Endothelial cell of umbilical vein (primary cell): ENCODE results near the gene HAL. TPM values are rescaled to one million over a fixed set of nuclear protein-coding genes. Genes with fewer than 3 reads are reported as not detected.

ENCODE experiments used
- BruUV-seq: library from RNA; stranded (reverse); fragments of 400-500 nt; replicated peaks from 2 replicates; lab custom pipeline; 2021; lab: Mats Ljungman, UMichigan
- CTCF ChIA-PET: fragments of 300-600, 350-600 bp; sonication (Branson Sonifier 250); formaldehyde crosslinking; loops from one replicate; lab custom pipeline; 2021; ENCODE audit warnings: antibody characterized with exemption, inconsistent platforms; lab: Charles Lee
- POLR2A ChIA-PET: fragments of 300-600, 350-600 bp; sonication (Branson Sonifier 250); formaldehyde crosslinking; loops from one replicate; lab custom pipeline; 2021; ENCODE audit warnings: antibody characterized with exemption, inconsistent platforms; lab: Charles Lee
- DNase-seq: peaks from one replicate; pipeline ENCODE4 v3.0.0-alpha.2; 2011; ENCODE audit warnings: low read depth, low spot score
- FAIRE-seq: peaks from 2 replicates; lab custom pipeline; 2011; peaks lifted over from hg19 to GRCh38; lab: Jason Lieb, UNC
- H2AFZ ChIP-seq: 2 replicates; pipeline ENCODE4 v1.6.0; 2012; ENCODE audit warnings: low read depth, low read length, control low read depth, inconsistent platforms
- H3K27ac ChIP-seq: 2 replicates; pipeline ENCODE4 v1.5.1; 2011; ENCODE audit warnings: low read depth, mild to moderate bottlenecking, control low read depth, low read length, moderate library complexity; ENCODE audit not compliant: insufficient read depth
- H3K27me3 ChIP-seq, 2 experiments: 2 replicates each; pipeline versions ENCODE4 v1.6.0 to v1.6.1; 2011; ENCODE audit warnings: low read length in 2 of 2, mixed read lengths in 1 of 2; ENCODE audit not compliant: control insufficient read depth in 2 of 2, insufficient read depth in 2 of 2
- H3K36me3 ChIP-seq, 2 experiments: 2 replicates in 1 of 2; 3 replicates in 1 of 2; pipeline ENCODE4 v1.5.1; 2011; ENCODE audit warnings: low read length in 2 of 2, mild to moderate bottlenecking in 1 of 2, moderate library complexity in 1 of 2; ENCODE audit not compliant: control insufficient read depth in 2 of 2, insufficient read depth in 2 of 2; ENCODE audit errors: extremely low read depth in 1 of 2
- H3K4me1 ChIP-seq: 3 replicates; pipeline ENCODE4 v1.5.1; 2011; ENCODE audit warnings: mild to moderate bottlenecking, low read length; ENCODE audit not compliant: control insufficient read depth, insufficient read depth; ENCODE audit errors: extremely low read depth
- H3K4me2 ChIP-seq: 2 replicates; pipeline ENCODE4 v1.6.1; 2011; ENCODE audit warnings: low read length, control low read depth, mixed read lengths; ENCODE audit not compliant: insufficient read depth
- H3K4me3 ChIP-seq, 3 experiments: fragments of 200-600 bp in 1 of 3; sonication (generic), shearing (Covaris generic) in 1 of 3; replicated peaks in 1 of 3; 2 replicates each; pipeline ENCODE4 v1.5.1; 2011 to 2016; ENCODE audit warnings: control low read depth in 3 of 3, low read length in 3 of 3, mild to moderate bottlenecking in 2 of 3, inconsistent platforms in 1 of 3, low read depth in 1 of 3, moderate library complexity in 1 of 3; ENCODE audit not compliant: insufficient read depth in 1 of 3
- H3K79me2 ChIP-seq: 2 replicates; pipeline ENCODE4 v1.6.0; 2012; ENCODE audit warnings: low read length, inconsistent platforms; ENCODE audit not compliant: control insufficient read depth, insufficient read depth
- H3K9ac ChIP-seq: replicated peaks from 2 replicates; pipeline ENCODE3; 2011; ENCODE audit warnings: low read length, control low read depth; ENCODE audit not compliant: insufficient read depth; ENCODE audit errors: extremely low read depth
- H3K9me1 ChIP-seq: replicated peaks from 3 replicates; pipeline ENCODE4 v1.6.0; 2011; ENCODE audit warnings: mild to moderate bottlenecking, low read length; ENCODE audit not compliant: control insufficient read depth, insufficient read depth; ENCODE audit errors: extremely low read depth
- H3K9me3 ChIP-seq: replicated peaks from 2 replicates; pipeline ENCODE4 v1.5.1; 2012; ENCODE audit warnings: low read length, inconsistent platforms; ENCODE audit not compliant: control insufficient read depth, insufficient read depth
- H4K20me1 ChIP-seq: replicated peaks from 2 replicates; pipeline ENCODE3; 2011; ENCODE audit warnings: mild to moderate bottlenecking, low read length; ENCODE audit not compliant: control insufficient read depth, insufficient read depth; ENCODE audit errors: extremely low read depth
- CTCF ChIP-seq, 2 donors: IDR thresholded peaks; 1 replicate in 1 of 2; 2 replicates in 1 of 2; pipeline ENCODE4 v1.5.1; 2011; ENCODE audit warnings: low read length in 2 of 2, mild to moderate bottlenecking in 2 of 2, moderate library complexity in 2 of 2, control low read depth in 1 of 2, inconsistent platforms in 1 of 2, low read depth in 1 of 2; ENCODE audit not compliant: insufficient read depth in 1 of 2; ENCODE audit errors: extremely low read depth in 1 of 2
- EZH2 ChIP-seq: IDR thresholded peaks from 2 replicates; pipeline ENCODE4 v1.6.1; 2012; ENCODE audit warnings: borderline replicate concordance, low read depth, mild to moderate bottlenecking, moderate library complexity, low read length, inconsistent platforms; ENCODE audit not compliant: severe bottlenecking
- FOS ChIP-seq: IDR thresholded peaks from 2 replicates; pipeline ENCODE4 v1.6.1; 2011; ENCODE audit warnings: mild to moderate bottlenecking, low read length, moderate library complexity, borderline replicate concordance; ENCODE audit not compliant: insufficient read depth
- GATA2 ChIP-seq: IDR thresholded peaks from 2 replicates; pipeline ENCODE4 v1.7.0; 2011; ENCODE audit warnings: low read depth, mild to moderate bottlenecking, moderate library complexity, mixed read lengths, low read length; ENCODE audit not compliant: insufficient read length, insufficient read depth
- JUN ChIP-seq: IDR thresholded peaks from 2 replicates; pipeline ENCODE4 v1.6.1; 2011; ENCODE audit warnings: borderline replicate concordance, low read depth; ENCODE audit not compliant: insufficient read length, insufficient read depth
- MAX ChIP-seq: IDR thresholded peaks from 2 replicates; pipeline ENCODE4 v1.6.1; 2011; ENCODE audit not compliant: insufficient read depth, insufficient read length
- MYC ChIP-seq: IDR thresholded peaks from one replicate; pipeline ENCODE4 v1.6.1; 2011; ENCODE audit warnings: mild to moderate bottlenecking, low read depth, low read length
- POLR2A ChIP-seq: IDR thresholded peaks from 2 replicates; pipeline ENCODE4 v1.6.1; 2012; ENCODE audit warnings: low read depth, mild to moderate bottlenecking, control low read depth, low read length
- POLR2AphosphoS5 ChIP-seq: IDR thresholded peaks from 2 replicates; pipeline ENCODE4 v1.6.1; 2012; ENCODE audit warnings: low read depth, mild to moderate bottlenecking, control low read depth, low read length, moderate library complexity; ENCODE audit not compliant: insufficient read depth
- dilution Hi-C: fragments of 300-500 bp; cut with MboI; formaldehyde crosslinking; loops from one replicate; pipeline ENCODE4 v1.15.0; 2019; ENCODE audit warnings: low sequenced_read_pairs; ENCODE audit not compliant: extremely low pct_ligation_motif_present
- intact Hi-C: fragments of 100-400 bp; cut with micrococcal nuclease; formaldehyde crosslinking; loops from one replicate; pipeline ENCODE4 v1.10.0; 2022
- polyA plus RNA-seq, 4 experiments: library from polyadenylated mRNA; depleted of rRNA in 3 of 4; stranded (reverse) in 3 of 4; unstranded in 1 of 4; fragments of >200 nt; gene quantifications; 2 replicates each; pipeline versions ENCODE4 v1.2.1 to v1.2.3, GENCODE V29; 2011 to 2012; ENCODE audit warnings: missing spikeins in 1 of 4
- total RNA-seq: library from RNA; stranded (reverse); gene quantifications from 2 replicates; pipeline ENCODE4 v1.2.3, GENCODE V29; 2021

HAL gene
- total and polyA plus RNA-seq, 2 donors (not counting 3 experiments of a cell fraction or from before 2014, with no cell fraction given): 0.18 to 0.62 TPM

- H3K27me3 ChIP-seq: peaks cover 14 to 26% of the 10 kb centered on the region in 2 experiments
- H3K9ac ChIP-seq: no peak overlapping the region
- no peaks in the 10 kb centered on the region for H3K9me1 ChIP-seq
- dilution Hi-C loops (no loop called here), intact Hi-C loops (no loop called here)
- H3K4me3 ChIP-seq: no peak overlapping the region
- H3K4me2 ChIP-seq: no peak overlapping the region
- H3K27ac ChIP-seq: no peak overlapping the region
- H3K9me3 ChIP-seq: no peaks in the 10 kb centered on the region
- POLR2A ChIA-PET: interaction anchor here (0.6 kb wide), 1 partner anchor 405 kb away, joined by 4 read pairs; no protein-coding TSS in a partner anchor
- H3K36me3 ChIP-seq: no peaks in the 10 kb centered on the region
- no peaks in the 10 kb centered on the region for H3K79me2 ChIP-seq
- CTCF ChIA-PET: interaction anchor here (4.4 kb wide), 1 partner anchor 12 kb away, joined by 29 read pairs; no protein-coding TSS in a partner anchor
- no peak overlapping the region for H2AFZ ChIP-seq
- TF ChIP-seq GATA2 (no peak), POLR2AphosphoS5 (no peak)
- no peaks in the 10 kb centered on the region for H4K20me1 ChIP-seq
- FAIRE-seq (no peak), DNase-seq (no peak)
- no TSS peak for BruUV-seq
- no peaks in the 10 kb centered on the region for H3K4me1 ChIP-seq
Measured at GRCh38 chr12:95986635-95987570, 9.2 kb downstream of the HAL start.

- ChIA-PET CTCF (no interaction called here), POLR2A (no interaction called here)
- no TSS peak for BruUV-seq
- H4K20me1 ChIP-seq: no peaks in the 10 kb centered on the region
- no peak overlapping the region for H3K9ac ChIP-seq
- dilution Hi-C loops: no loop called here
- H3K36me3 ChIP-seq: no peaks in the 10 kb centered on the region
- no peaks in the 10 kb centered on the region for H3K9me1 ChIP-seq
- intact Hi-C loops: no loop called here
- peaks cover 11 to 26% of the 10 kb centered on the region in 2 experiments for H3K27me3 ChIP-seq
- no peak for FAIRE-seq
- H3K4me2 ChIP-seq: no peak overlapping the region
- H2AFZ ChIP-seq: no peak overlapping the region
- H3K27ac ChIP-seq: no peak overlapping the region
- H3K4me1 ChIP-seq: no peaks in the 10 kb centered on the region
- H3K9me3 ChIP-seq: no peaks in the 10 kb centered on the region
- no peaks in the 10 kb centered on the region for H3K79me2 ChIP-seq
- no peak for DNase-seq
- TF ChIP-seq EZH2: no peak
- no peak for TF ChIP-seq POLR2A
- TF ChIP-seq CTCF (IDR thresholded peaks at IDR 0.05; ENCODE audit: extremely low read depth in 1 of 2, insufficient read depth in 1 of 2, low read depth in 1 of 2, low read length in 2 of 2): no peak
- no peak for TF ChIP-seq MAX
- no peak for TF ChIP-seq POLR2AphosphoS5
- TF ChIP-seq FOS: no peak
- TF ChIP-seq JUN: no peak
- no peak for TF ChIP-seq MYC
- no peak for TF ChIP-seq GATA2
- H3K4me3 ChIP-seq: no peak overlapping the region
Measured at GRCh38 chr12:95984682-95985081, 11.5 kb downstream of the HAL start.
